ENCODE measurements around the gene GFRA1.

GFRA1 gene

DNA sequence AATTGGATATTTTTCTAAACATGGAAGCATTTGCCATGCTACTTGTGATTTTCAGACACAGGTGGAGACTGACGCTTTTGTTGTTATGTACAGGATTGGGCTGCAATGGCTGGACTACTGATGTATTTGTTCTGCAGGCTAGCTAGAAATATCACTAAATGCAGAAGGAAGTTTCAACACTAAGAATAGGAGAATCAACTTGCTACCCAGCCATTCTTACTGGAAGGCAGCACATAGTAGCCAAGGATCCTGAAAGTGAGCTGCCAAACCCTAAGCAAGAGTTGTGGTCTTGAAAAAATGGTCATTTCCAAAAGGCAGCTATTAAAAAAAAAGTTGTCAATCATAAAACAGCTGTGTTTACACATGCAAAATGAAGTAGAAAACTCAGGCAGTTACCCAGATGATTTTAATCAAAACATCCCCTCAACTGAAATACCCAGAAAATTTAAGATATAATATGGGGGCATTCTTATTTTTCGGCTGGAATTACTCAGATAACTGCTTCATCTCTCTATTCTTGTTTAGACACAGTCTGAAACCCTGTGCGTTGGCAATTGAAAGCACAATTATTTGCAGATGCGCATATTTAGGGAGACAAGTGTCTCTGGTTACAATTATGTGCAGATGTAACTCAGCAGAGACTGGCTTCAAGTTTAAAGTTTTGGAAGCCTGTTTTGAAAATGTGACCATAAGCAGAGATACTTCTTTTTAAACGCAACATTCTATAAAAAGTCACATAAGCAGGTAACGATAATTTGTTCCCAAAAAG, 31.2 kb downstream of the GFRA1 start:
- TF ChIP-seq GATA3 (IDR thresholded peaks at IDR 0.05; ENCODE audit: low read depth, low read length) (no peak), GATA2 (IDR thresholded peaks at IDR 0.05; ENCODE audit: low read depth, low read length) (no peak)

DNA sequence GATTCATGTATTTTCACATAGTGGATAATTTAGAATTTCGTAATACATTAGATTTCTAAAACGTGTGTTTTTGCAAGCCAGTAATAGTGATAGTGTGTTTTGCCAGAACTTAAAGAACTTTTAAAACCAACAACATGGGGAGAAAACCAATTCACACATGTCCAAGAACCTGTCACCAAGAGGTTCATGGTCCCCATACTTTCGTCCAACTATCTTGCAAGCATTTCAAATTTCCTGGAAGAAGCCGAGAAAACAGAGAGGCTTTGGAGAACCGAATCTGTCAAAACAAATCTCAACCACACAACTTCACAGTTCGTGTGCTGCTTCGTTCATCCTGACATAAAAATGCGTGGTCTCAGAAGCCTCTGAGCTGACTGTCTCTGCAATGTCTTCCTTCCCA, 31.9 kb downstream of the GFRA1 start:
- no peak for TF ChIP-seq GATA3 (IDR thresholded peaks at IDR 0.05; ENCODE audit: low read depth, low read length)
- TF ChIP-seq GATA2 (IDR thresholded peaks at IDR 0.05; ENCODE audit: low read depth, low read length) = no peak

DNA sequence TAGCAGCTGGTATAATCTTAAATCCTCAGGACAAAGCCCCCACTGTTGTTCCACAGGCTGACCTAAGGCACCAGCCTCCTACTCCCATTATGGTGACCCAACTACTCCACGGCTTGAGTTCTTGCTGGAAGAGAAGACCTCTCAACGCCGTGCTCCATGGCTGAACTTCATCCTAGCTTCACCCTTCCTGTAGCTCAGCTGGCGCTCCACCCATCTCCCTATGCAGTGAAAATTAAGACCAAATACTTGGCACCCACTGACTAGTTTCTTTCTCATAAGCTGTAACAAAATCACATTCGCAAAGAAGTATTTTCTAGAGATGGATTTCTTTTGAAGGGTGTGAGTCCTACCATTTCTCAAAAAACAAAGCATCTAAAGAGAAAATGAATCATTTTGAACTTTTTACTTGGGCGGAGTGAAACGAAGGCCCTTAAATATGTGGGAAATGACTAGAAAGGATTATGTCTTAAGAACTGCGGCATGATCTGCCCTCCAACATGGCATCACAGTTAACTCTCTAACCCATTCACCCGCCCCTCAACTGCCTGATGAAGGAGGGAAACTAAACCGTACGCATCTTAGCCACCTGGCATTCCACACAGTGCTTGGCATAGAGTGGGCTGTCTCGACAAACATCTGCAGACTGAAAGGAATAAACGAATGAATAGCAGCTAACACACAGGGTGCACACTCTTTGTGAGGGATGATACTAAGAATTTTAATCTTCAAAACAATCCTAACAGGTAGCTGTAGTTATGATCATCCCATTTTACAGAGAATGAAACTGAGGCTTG, 32.7 kb downstream of the GFRA1 start:
- TF ChIP-seq GATA2 (IDR thresholded peaks at IDR 0.05; ENCODE audit: low read depth, low read length) = no peak

DNA sequence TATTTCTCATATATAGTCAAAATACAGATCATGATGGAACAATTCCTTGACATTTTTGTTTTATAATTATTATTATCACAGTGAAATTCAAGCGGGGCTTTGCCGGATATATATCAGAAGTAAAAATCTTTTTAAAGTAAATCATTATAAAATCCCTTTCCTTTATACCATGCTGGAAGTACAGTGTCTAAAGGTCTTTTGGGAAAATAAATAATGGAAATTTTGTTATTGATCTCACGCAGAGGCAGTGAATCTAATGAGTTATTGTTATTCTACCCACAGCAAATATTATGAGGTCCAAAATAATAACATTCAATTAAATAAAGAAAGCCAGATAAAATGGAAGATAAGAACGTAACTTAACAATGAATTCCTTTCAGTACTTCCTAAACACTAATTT, 33.8 kb downstream of the GFRA1 start:
- TF ChIP-seq GATA3 (IDR thresholded peaks at IDR 0.05; ENCODE audit: low read depth, low read length) (no peak), GATA2 (IDR thresholded peaks at IDR 0.05; ENCODE audit: low read depth, low read length) (no peak)

DNA sequence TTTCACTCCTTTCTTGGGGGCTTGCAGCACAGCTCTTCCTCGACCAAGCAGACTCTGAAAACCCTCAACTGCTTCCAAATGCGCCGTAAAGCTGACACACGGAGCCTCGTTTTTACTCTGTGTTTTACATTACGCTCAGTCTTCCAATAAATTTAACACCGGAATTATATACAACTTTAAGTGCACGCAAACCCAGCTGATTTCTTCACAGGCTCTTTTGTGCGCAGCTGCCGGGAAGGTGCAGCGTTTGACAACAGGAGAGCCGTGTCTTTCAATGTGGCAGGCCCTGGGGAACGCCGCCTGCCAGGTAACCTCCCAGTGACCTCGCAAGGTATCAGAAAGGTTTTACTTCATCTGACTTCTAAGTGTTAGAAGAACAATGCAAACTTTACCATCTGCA, 35.0 kb downstream of the GFRA1 start:
- TF ChIP-seq GATA2 (IDR thresholded peaks at IDR 0.05; ENCODE audit: low read depth, low read length) (no peak), GATA3 (IDR thresholded peaks at IDR 0.05; ENCODE audit: low read depth, low read length) (no peak)

DNA sequence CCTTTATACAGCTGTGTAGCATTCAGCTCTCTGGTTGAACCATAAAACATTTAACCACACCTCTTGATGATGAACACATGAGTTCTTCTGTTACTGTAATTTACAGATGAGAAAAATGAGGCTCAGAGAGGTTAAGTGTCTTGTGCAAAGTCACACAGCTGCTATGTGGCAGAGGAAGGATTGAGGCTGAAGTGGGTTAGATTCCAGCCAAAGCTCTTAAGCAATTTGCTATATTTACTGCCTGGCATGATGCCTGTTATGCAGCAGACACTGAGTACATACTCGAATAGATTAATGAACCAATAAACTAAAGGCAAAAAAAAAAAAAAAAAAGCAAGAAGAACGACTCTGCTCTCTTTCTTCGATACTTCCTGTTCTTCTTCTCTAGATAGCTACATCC, 35.7 kb downstream of the GFRA1 start:
- TF ChIP-seq GATA2 (IDR thresholded peaks at IDR 0.05; ENCODE audit: low read depth, low read length) (no peak), GATA3 (IDR thresholded peaks at IDR 0.05; ENCODE audit: low read depth, low read length) (no peak)

DNA sequence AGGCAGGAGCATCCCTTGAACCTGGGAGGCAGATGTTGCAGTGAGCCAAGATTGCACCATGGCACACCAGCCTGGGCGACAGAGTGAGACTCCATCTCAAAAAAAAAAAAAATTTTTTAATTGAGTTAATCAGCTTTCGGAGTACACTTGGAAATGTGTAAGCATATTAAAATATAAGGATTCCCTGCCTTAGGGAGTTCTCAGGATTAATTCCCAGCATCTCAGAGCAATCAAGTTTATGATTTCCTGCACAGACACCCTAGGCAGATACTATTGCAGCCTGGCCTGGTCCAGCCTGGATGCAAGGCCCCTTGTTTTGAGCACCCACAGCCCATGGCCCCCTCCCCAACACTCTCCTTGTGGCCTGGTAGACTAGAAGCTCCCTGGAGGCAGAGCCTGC, 39.8 kb downstream of the GFRA1 start:
- TF ChIP-seq GATA3 (IDR thresholded peaks at IDR 0.05; ENCODE audit: low read depth, low read length) = no peak
- TF ChIP-seq GATA2 (IDR thresholded peaks at IDR 0.05; ENCODE audit: low read depth, low read length) = no peak

DNA sequence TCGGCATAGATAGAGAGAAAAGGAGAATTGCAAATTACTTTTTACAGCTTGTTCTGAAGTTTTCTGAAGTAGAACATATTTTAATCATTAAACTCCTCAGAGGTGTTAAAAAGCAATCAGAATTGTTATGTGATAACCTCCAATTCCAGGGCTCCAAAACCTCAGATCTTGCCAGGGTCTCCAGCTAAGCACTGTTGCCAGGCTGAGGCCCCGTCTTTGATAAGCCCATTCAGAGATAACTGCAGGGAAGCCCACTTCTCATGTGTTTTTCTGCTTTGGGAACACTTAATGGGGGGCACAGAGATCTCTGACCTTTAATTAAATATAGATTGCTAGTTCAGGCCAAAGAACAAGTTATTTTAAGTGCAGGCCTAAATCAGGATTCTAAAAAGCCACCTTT, 40.4 kb downstream of the GFRA1 start:
- TF ChIP-seq GATA2 (IDR thresholded peaks at IDR 0.05; ENCODE audit: low read depth, low read length) (no peak), GATA3 (IDR thresholded peaks at IDR 0.05; ENCODE audit: low read depth, low read length) (no peak)

DNA sequence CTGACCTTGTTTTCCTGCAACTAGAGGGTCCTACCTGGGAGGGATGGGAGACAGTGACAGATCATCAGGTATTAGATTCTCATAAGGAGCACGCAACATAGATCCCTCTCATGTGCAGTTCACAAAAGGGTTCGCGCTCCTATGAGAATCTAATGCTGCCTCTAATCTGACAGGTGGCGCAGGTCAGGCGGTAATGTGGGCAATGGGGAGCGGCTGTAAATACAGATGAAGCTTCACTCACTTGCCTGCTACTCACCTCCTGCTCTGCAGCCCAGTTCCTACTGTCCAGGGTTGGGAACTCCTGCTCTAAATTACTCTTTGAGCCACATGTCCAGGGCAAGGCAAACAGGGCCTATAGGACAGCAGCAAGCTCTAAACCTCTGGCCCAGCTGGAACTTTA, 46.2 kb downstream of the GFRA1 start:
- TF ChIP-seq GATA2 (IDR thresholded peaks at IDR 0.05; ENCODE audit: low read depth, low read length) (no peak), GATA3 (IDR thresholded peaks at IDR 0.05; ENCODE audit: low read depth, low read length) (no peak)

DNA sequence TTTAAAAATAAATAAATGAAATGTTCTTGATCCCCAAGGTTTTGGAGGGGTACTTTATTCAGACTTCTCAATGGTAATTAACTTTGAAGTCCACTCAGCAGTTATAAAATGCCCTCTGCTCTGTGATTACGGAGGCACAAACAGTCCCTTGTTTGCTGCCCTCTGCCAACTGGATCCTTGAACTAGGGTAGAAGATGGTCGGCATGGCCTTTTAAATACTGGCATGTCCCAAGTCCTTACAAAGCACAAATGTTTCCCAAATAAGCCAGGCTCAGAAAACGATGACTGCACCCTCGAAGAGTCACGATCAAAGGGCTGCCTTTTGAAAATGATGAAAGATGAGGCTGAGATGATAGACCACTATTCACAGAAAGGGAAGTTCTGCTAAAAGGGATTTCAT, 47.0 kb downstream of the GFRA1 start:
- no peak for TF ChIP-seq GATA2 (IDR thresholded peaks at IDR 0.05; ENCODE audit: low read depth, low read length)
- TF ChIP-seq GATA3 (IDR thresholded peaks at IDR 0.05; ENCODE audit: low read depth, low read length) = no peak

DNA sequence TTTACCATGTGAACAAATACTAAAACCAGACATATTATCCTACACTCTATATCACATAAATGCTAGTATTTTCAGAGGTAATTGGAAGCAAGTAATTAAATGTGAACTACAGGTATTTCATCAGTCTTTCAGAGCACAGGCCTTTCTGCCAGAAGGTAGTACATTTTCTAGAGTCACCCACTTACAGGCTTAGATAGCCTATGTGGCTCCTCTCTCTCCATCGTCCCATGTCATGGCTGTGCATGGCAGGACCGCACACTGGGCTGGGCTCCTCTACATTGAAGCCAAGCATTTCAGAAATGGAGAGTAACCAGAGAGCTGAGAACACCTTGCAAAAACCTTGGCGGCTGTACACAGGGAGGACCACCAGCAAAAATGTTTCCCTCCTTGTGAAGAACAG, 49.7 kb downstream of the GFRA1 start:
- no peak for TF ChIP-seq GATA2 (IDR thresholded peaks at IDR 0.05; ENCODE audit: low read depth, low read length)
- no peak for TF ChIP-seq GATA3 (IDR thresholded peaks at IDR 0.05; ENCODE audit: low read depth, low read length)

DNA sequence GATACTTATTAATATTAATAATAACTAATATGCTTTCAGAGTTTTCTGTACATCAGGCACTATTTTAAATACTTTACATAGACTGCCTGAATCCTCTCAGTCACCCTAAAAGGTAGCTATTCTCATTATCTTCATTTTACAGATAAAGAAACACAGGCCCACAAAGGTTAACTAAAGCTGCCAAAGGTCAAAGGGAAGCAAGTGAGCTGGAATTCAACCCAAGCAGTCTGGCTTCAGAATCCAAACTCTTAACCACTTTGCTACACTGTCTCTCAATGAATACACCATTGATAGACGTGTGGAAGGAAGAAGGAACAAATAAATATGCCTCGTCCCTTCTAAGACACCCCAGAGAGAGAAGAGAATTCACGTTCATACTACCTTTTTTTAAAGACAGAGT, 52.0 kb downstream of the GFRA1 start:
- no peak for TF ChIP-seq GATA2 (IDR thresholded peaks at IDR 0.05; ENCODE audit: low read depth, low read length)
- no peak for TF ChIP-seq GATA3 (IDR thresholded peaks at IDR 0.05; ENCODE audit: low read depth, low read length)

DNA sequence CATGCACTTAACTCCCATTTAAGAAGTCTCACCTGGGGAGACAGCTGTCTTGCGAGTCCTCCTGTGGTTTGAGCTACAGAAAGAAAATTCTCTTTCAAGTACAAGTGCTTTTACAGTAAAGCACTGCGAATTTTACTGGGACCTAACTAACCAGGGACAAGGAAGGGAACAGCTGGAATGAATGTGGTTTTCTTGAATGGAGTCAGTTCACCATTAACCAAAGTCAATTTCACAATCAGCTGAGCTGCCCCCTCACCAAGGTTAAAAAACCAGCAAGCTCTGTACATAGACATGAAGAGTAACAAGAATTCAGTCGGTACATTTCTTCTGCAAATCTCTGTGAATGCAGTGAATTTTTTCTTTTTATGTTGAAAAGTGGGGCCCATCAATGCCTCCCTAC, 56.3 kb downstream of the GFRA1 start:
- TF ChIP-seq GATA2 (IDR thresholded peaks at IDR 0.05; ENCODE audit: low read depth, low read length) = no peak
- no peak for TF ChIP-seq GATA3 (IDR thresholded peaks at IDR 0.05; ENCODE audit: low read depth, low read length)

DNA sequence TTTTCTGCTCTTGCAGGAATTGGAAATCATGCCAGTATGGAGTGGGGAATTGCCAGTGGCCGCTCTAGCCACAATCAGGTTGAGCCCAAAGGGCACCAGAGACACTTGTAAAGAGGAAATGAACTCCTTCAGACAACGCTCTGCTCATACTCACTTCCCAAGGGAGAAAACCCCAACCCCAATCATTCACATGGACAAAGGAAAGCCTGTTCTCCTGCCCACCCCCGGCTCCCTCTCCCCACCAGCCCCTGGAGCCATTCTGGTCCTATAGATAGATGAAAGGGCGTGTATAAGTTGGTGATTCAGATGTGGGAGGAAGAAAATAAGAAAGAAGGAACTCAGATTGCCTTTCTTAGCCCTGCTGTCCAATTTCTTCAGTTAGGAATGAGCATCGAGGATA, 57.4 kb downstream of the GFRA1 start:
- TF ChIP-seq GATA3 (IDR thresholded peaks at IDR 0.05; ENCODE audit: low read depth, low read length) = no peak
- TF ChIP-seq GATA2 (IDR thresholded peaks at IDR 0.05; ENCODE audit: low read depth, low read length) = no peak

DNA sequence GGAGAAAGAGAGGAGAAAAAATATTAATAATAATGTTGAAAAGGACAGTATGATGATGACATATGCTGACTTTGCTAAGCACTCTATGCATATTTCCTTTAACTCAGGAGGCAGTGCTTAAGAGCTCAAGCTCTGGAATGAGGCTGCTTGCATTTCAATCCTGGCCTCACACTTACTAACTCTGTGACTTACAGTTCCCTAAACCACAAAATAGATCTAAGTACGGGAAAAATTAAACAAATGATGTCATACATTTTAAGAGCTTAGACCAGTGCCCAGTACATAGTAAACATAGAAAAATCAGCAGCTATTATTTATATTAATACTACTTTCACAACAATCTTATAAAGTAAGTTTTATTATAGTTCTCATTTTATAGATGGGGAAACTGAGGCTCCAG, 61.3 kb downstream of the GFRA1 start:
- TF ChIP-seq GATA3 (IDR thresholded peaks at IDR 0.05; ENCODE audit: low read depth, low read length) (no peak), GATA2 (IDR thresholded peaks at IDR 0.05; ENCODE audit: low read depth, low read length) (no peak)
